Kidney (tissue), 14 donors: Measurements from ENCODE around the gene COPG2. TPM values are rescaled to one million over a fixed set of nuclear protein-coding genes. Genes with fewer than 3 reads are reported as not detected.

Experiments used
- DNase-seq, 5 donors: peaks; one replicate each; pipeline ENCODE4 v3.0.0-alpha.2; 2013 to 2020
- FAIRE-seq: peaks from 2 replicates; lab custom pipeline; 2012; peaks lifted over from hg19 to GRCh38; lab: Jason Lieb, UNC
- H3K27ac ChIP-seq, 2 donors: one replicate each; pipeline ENCODE4 v1.7.0; 2013; ENCODE audit warnings: low read depth in 2 of 2, low read length in 2 of 2, inconsistent platforms in 1 of 2
- H3K27me3 ChIP-seq: one replicate; pipeline ENCODE4 v1.7.1; 2013; ENCODE audit warnings: low read length, inconsistent platforms; ENCODE audit not compliant: control insufficient read depth, insufficient read depth
- H3K36me3 ChIP-seq, 3 donors: one replicate each; pipeline versions ENCODE4 v1.7.0 to v1.7.1; 2013; ENCODE audit warnings: low read length in 3 of 3, control low read depth in 1 of 3, inconsistent platforms in 1 of 3; ENCODE audit not compliant: insufficient read depth in 3 of 3, control insufficient read depth in 2 of 3
- H3K4me1 ChIP-seq, 3 donors: one replicate each; pipeline versions ENCODE4 v1.7.0 to v1.7.1; 2013; ENCODE audit warnings: low read length in 3 of 3, inconsistent platforms in 1 of 3, low read depth in 1 of 3; ENCODE audit not compliant: control insufficient read depth in 2 of 3, insufficient read depth in 2 of 3
- H3K4me3 ChIP-seq, 3 donors: one replicate each; pipeline versions ENCODE4 v1.7.0 to v1.8.1; 2013; ENCODE audit warnings: low read length in 3 of 3, control low read depth in 1 of 3, inconsistent platforms in 1 of 3
- H3K9ac ChIP-seq, 3 donors: one replicate each; pipeline versions ENCODE4 v1.7.0 to v1.7.1; 2013; ENCODE audit warnings: low read length in 3 of 3, control low read depth in 1 of 3, inconsistent platforms in 1 of 3
- H3K9me3 ChIP-seq, 3 donors: one replicate each; pipeline versions ENCODE4 v1.7.0 to v1.7.1; 2013; ENCODE audit warnings: low read length in 3 of 3, control low read depth in 1 of 3, inconsistent platforms in 1 of 3; ENCODE audit not compliant: control insufficient read depth in 2 of 3, insufficient read depth in 1 of 3
- CTCF ChIP-seq: IDR thresholded peaks from 3 replicates; pipeline ENCODE4 v1.5.1; 2012; ENCODE audit warnings: mild to moderate bottlenecking, moderate library complexity, borderline replicate concordance; ENCODE audit not compliant: insufficient read depth; ENCODE audit errors: extremely low read depth
- intact Hi-C: fragments of 100-400 bp; cut with DNase I; formaldehyde crosslinking; loops from one replicate; pipeline ENCODE4 v1.11.1; 2022
- polyA plus RNA-seq: library from polyadenylated mRNA; stranded (reverse); fragments of 350-450 nt; fragmentation: Illumina TruSeq; extraction: RNeasy Lipid Tissue Mini Kit (QIAGEN cat#74804); gene quantifications from one replicate; pipeline ENCODE4 v1.2.3, GENCODE V29; 2014; ENCODE audit warnings: low read depth, low replicate concordance; ENCODE audit not compliant: insufficient read depth
- total RNA-seq: library from RNA; stranded (reverse); fragmentation: NEBNext Ultra II Directional; extraction: Animal tissue kit (Norgen Biotek cat#: 25700); gene quantifications from one replicate; pipeline ENCODE4 v1.2.1, GENCODE V29; 2021
- donor health status: control.
- donor health status: control.
- donor health status: control.
- donor health status: control.
- donor health status: control.
- donor health status: DM: yes; HTN: yes; CAD: no.
- donor health status: Normal renal cell carcinoma (clear cell type).

The COPG2 gene
- total and polyA plus RNA-seq, 2 donors from 2014 or later: 12.6 to 27.6 TPM

DNA sequence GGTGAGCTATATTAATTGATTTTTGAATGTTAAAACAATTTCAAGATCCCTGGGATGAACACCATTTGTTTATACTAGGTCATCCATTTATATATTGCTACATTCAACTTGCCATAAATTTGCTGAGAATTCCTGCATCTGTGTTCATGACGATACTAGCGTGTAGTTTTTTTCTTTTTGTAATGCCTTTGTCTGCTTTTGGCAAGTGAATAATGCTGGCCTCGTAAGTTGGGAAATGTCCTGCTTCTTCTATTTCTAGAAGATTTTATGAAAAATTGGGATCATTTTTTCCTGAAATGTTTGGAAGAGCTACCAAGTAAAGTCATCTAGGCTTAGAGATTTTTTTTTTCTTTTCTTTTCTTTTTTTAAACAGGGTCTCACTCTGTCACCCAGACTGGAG is 189.6 kb downstream of the COPG2 start:
- intact Hi-C loops: no loop called here
- Histone ChIP-seq H3K9ac (no peak overlapping the region), H3K9me3 (peaks cover 0 to 7% (median 0%) of the 10 kb centered on the region in 3 donors), H3K27ac (no peak overlapping the region), H3K27me3 (no peaks in the 10 kb centered on the region), H3K36me3 (no peaks in the 10 kb centered on the region), H3K4me3 (no peak overlapping the region), H3K4me1 (peaks cover 0 to 2% (median 0%) of the 10 kb centered on the region in 3 donors)
- no peak for DNase-seq
- no peak for FAIRE-seq
- TF ChIP-seq CTCF: no peak

- Histone ChIP-seq H3K9ac (no peak overlapping the region), H3K4me1 (no peaks in the 10 kb centered on the region), H3K27ac (no peak overlapping the region), H3K27me3 (no peaks in the 10 kb centered on the region), H3K36me3 (no peaks in the 10 kb centered on the region), H3K9me3 (peaks cover 0 to 7% (median 0%) of the 10 kb centered on the region in 3 donors), H3K4me3 (no peak overlapping the region)
- DNase-seq (peak in 1 of 5 donors; percentile 50), FAIRE-seq (no peak)
- intact Hi-C loops: no loop called here
- no peak for TF ChIP-seq CTCF
Observed at GRCh38 chr7:130476297-130477150, 192.0 kb downstream of the COPG2 start.

DNA sequence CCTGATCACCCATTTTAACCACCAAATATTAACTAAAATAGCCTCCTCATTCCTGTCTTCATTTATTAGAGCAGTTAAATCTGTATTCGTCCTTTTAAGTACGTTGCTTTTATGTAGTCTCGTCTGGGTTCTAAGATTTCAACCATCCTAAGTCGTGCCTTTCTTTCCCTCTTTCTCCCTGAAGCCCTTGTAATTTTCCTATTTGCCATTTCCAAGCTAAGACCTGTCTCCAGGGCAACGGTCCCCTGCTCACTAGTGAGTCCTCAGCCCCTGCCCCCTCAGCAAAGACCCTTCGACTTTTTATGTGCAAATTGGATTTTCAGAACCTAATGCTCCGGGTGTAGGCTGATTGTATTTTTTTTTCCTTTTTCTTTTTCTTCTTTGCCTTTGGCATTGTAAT is 192.8 kb downstream of the COPG2 start:
- intact Hi-C loops: no loop called here
- no peak for TF ChIP-seq CTCF

More for the DNA sequence above, 192.8 kb downstream of the COPG2 start:
- no peak overlapping the region for H3K27ac ChIP-seq
- FAIRE-seq (no peak), DNase-seq (no peak)
- no peaks in the 10 kb centered on the region for H3K4me1 ChIP-seq
- H3K4me3 ChIP-seq: no peak overlapping the region
- peaks cover 0 to 7% (median 0%) of the 10 kb centered on the region in 3 donors for H3K9me3 ChIP-seq
- H3K36me3 ChIP-seq: no peaks in the 10 kb centered on the region
- no peak overlapping the region for H3K9ac ChIP-seq
- H3K27me3 ChIP-seq: no peaks in the 10 kb centered on the region
